ENCODE measurements around the gene DST.
"Not testable (repeated sequence)": the region's sequence is repeated elsewhere in the genome, so short reads cannot be mapped to it uniquely, and the experiment has no call there.

Gene DST

DNA sequence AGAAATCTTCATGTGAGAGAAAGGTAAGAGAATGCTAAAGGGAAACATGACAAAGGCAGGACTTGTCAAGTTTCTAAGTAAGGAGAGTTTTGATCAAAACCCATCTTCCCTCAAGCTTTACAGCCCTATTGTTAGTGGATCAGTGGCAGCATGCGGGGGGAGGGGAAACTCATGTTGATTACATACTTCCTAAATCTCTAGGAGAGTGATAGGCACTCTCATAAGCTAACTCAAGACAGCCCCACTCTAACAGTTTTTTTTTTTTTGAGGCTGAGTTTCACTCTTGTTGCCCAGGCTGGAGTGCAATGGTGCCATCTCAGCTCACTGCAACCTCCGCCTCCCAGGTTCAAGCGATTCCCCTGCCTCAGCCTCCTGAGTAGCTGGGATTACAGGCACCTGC is 18.6 kb upstream of the DST start:
- DNase-seq: not testable (repeated sequence)

DNA sequence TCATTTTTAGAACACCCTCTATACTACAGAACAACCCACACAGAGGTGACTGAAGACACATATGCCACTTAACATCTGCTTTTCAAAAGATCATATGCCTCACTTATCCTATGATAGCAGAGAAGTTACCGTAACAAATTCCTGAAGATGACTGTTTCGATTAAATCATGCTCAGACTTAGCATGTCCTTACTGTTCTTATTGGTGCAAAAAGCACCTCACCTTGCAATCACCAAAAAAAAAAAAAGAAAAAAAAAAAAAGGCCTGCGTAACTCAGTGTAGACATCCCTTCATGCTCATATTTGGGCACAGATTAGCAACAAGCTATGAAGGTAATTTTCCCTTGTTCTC is 17.7 kb upstream of the DST start:
- DNase-seq: no peak

DNA sequence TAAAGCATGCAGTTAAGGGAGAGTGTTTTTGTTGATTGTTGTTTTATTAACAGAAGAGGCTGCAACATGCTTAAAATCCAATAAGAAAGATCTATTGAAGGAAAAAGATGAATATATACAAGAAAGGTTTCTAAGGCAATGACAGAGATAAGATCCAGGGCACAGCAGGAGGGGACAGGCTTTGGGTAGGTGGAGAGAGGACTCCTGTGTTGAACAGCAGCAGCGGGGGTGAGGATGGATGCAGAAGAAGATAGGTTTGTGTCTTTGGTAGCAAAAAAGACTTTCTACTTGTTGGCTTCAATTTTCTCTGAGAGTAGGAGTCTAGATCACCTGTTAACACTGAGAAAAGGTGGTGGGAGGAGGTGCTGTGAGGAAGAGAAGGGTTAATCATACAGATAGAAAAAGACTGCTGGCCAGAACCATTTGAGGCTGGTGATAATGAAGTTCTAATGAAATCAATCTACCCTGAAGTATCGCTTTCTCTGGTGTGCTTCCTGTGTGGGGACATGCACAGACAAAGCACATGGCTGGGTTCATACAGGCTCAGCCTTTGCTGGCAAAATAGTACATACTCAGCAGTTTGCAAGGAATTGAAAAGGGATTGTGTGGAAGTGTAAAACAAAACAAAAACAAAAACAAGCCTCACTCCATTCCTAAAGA is 17.2 kb upstream of the DST start:
- DNase-seq: no peak

DNA sequence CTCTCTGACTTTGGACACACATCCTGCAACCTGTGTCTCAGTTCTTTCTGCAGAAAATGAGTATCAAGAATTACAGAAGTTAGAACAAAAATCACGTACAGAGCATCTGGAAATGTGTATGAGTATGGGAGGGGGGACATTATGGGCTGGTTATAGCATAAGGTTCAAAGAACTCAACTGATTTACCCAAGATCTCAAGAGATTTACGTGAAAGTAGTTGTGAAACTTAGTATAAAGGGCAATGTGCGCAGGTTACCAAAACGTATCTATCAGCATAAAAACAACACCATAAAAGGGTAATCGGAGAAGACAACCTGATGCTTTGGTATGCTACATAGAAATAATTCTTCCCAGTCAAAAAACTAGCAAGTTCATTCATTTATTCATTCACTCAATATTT is 15.6 kb upstream of the DST start:
- no peak for DNase-seq

DNA sequence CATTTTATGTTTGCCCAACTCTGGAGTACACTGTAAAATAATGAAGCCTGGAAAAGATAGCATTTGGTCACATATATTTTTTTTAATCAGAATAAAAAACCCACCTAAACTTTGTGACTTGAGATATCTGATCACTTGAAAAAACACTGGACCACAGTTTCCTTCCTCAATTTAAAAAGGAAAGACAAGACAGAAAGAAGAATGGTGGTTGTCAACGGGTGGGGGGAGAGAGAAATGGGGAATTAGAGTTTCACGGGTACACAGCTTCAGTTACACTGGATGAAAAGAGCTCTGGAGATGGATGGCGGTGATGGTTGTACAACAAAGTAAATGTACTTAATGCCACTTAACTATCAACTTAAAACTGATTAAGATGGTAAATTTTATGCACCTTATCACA is 14.7 kb upstream of the DST start:
- no peak for DNase-seq

DNA sequence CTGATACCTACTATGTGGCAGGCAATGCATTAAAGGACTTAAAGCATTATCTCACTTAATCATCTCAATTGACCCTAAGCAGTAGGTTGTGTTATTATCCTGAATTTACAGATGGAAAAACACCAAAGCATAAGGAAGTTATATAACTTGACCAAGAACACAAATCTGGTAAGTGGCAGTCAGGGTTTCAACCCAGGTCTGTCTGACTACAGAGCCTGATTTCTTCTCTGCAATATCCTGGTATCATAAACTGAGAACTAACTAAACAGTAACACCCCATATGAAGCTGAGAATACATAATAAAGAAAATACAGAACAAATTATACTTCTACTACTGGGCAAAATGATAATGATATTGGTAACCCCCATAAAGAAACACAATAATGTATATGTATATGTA is 13.8 kb upstream of the DST start:
- no peak for DNase-seq

DNA sequence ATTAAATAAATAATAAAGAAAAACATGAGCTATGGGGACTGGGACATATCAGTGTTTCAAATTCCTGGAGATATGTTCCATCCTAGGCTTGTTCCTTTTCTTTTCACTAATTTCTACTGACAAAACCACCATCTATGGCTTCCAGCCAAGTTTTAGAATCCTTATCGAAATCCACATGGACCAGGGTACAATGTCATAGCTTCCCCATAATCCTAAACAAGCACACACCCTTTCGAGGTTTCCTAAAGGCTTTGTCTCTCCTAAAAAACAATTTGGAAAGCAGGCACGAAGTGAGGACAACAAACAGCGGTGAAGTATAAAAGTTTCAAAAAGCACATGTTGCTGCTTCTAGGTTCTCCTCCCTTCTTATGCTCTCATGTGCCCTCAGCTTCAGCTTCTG is 13.3 kb upstream of the DST start:
- no peak for DNase-seq

DNA sequence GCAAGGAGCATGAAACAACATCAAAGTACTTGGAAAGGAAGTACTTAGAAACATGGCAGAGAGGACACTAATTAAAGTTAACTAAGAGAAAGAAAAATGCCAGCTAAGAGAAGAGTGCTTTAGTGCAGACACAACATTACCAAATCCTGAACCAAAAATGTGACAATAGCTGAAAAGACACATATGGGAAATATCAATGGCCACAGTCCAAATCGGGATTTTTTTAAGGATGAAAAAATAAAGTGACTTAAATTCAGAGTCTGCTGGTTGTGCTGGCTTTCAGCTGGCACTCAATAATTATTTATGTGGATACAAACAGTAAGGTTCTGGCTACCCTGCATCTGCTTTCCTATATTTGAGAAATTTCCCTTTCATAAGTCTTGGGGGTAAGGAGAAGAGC is 12.6 kb upstream of the DST start:
- no peak for DNase-seq

DNA sequence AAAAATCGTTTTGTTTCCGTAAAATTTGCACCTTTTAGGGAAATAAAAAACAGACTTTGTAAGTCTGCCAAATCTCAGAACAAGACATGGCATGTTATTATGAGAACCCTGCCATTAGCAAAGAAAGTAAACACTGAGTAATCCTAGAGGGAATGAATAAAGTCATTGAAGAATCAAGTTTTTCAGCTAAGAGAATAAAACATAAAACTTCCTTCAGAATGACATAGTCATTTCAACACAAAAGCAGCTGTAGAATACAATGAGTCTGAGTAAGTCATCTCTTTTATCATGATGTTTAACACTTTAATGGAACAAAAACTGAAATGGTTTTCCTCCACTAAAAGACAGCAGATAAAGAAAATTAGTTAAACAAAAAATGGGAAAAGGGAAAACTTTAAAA is 10.3 kb upstream of the DST start:
- DNase-seq: no peak

DNA sequence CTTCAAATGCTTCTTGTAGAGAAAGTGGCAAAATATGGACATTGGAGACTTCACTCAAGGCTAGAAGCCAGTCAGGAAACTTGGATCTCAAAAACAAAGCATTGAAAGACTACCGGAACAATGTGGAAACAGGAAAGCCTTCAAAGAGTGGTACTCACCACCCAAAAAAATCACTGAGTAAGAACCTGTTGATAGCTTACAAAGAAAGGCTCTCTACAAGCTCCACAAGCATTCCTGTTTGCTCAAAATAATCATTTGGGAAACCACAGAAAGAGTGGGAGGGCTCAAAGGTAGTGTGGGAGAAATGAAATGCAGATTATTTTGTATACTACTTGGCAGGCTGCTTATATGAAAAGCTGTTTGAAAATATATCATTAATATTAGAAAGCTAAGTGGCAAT is 9.5 kb upstream of the DST start:
- no peak for DNase-seq

DNA sequence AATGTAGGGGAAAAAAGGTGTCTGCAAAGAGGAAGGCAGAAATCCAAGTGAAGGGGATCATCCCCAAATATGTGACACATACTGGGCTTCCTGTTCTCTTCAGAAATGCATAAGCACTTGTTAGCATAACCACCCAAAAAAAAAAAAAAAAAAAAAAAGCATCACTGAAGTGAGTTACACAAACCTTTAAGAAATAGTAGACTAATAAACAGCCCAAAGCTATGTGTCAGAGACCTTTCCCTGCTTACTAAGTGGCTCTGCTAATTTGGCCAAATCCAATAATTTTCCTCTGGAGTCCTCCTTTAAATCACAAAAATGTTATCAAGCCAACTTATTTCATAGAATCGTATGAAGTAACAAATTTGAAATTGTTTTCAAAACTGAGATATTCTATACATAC is 7.5 kb upstream of the DST start:
- no peak for DNase-seq

DNA sequence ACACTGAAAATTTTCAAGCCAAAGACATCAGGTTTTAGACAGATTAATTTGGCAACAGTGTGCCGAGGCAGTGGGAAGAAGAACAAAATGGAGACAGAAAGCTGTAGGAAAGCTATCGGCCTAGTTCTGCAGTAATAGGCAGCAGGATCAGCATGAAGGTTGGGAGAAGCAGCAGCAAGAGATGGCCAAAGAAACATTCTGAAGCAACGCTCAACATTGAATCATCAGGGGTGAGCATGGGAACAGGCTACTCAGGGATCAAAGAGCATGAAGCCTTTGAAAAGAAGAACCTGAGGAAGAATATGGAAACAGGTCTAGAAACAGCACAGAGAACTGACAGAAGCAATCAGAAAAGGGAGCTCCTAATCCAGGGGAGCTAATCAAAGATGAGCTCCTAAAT is 7.1 kb upstream of the DST start:
- DNase-seq: no peak

DNA sequence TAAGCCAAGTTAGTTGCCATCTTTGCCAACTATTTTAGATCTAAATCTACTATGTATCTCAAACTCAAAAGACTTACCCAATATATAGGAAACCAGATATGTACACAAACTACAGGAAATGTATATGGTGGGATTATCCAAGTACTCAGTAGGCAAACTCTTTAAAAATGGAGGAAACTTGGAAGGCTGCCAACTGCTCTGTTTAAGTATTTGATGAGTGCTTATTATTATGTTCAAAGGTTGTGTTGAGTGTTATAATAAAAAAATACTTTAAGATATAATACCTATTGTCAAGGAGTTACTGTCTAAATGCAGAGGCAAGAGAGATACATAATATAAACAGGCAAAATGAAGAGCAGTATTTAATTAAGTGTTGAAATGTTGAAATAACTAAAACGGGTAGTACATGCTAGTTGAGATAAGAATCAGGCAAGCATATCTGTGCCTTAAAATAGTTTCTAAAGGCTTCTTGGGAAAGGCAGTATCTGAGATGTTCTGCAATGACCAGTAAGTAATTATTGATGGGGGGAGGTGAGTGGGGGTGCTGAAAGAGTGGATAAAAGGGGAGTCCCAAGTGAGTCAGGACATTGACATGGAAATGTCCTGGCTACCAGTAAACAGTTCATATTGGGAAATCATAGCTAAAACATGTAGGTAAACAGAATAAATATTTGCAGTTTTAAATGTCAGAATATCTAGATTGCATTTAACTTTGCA is 6.5 kb upstream of the DST start:
- no peak for DNase-seq

DNA sequence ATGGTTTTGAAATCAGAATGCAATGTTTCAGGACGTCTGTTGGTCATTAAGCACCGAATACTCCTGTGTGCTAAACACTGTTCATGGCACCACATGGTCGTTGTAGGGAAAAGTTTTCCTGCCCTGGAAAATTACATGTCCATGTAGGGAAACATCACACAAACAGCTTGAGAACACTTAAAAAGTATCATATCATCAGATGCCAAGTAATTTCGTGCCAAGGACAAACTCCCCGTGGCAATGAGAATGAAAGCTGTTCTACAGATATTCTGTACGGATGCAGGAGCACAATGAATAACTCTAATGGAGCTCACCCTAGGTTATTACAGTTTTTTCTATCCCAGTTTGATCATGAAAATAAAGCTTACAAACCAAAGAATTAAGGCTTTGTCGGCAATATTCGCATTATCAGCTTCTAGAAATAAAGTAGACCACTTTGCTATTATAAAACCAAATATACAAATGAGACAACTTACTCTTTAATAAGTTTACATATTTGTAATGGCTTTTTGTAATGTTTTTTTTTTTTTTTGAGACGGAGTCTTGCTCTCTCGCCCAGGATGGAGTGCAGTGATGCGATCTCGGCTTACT is 4.6 kb upstream of the DST start:
- no peak for DNase-seq

DNA sequence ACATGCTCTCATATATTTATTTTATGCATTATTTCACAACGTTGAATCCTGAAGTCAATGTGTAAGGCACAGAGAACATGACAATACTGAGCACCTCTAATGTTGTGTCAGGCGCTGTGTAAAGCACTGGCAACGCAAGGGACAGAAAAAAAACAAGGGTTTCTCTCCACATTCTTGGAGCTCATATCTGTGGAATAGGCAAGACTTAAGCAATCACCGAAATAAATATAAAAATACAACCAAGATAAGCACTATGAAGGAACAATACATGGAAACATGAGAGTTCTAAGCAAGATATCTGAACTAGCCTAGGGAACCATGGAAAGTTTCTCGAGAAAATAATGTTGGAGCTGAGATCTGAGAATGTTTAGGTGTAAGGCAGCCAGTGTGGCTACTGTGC is 1.7 kb upstream of the DST start:
- no peak for DNase-seq

DNA sequence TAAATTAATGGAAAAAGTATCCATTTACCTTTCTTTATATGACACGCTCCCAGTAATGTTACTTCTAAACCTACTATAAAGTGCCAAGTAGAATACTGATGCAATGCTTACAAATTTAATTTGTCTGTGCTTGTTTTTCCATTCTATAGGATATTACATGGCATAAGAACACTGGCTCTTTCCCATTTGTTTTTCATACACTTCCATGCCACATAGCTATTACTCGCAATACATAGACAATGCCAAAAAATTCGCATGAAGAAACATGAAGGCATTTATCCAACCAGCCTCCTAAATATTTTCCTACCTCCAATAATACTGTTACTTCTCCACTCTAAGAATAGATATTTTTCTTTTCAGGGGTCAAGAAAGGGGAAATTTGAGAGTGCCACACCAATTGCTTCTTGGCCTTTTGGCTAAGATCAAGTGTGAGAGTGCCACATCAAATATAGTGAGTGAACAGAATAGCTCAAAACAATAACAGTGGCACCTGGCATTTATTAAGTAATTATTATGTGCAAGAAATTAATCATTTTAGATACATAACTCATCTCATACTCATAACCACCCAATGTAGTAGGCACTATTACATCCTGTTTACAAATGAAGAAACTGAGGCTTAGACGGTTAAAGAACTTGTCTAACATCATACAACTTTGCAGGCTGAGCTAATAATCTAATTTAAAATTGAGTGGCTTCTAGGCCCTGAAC is 845 bp upstream of the DST start:
- no peak for DNase-seq

DNA sequence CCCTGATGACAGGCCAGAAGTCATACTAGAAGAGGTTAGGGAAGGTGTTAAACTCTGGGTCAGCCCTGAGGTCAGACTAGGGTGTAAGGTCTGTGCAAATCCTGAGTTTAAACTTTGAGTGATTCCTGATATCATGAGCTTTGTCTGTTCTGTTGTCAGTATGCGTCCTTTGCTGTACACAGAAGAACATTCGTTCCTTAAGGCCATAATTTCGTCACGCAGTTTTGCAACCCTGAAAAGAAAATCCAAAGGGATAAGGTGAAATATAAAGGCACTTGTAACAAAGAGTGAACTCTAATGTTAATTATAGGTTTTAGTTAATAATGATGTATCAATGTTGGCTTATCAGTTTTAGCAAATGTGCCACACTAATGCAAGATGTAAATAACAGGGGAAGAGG is 2.3 kb downstream of the DST start:
- no peak for DNase-seq

DNA sequence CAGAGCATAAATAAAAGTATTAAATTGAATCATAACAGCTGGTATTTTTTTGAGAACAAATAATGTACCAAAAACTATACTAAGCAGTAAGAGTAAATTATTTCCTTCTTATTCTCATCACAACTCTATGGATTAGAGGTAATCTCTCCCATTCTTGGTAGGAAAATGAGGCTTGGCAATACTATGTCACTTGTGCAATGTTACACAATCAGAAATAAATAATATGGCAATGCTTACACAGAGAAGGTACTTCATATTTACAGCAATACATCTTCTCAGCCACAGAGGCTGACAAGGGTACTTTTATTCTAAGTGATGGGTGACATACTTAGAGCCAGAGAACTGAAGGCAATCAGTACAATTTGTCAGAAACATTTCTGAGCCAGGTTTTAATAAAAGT is 3.9 kb downstream of the DST start:
- DNase-seq: no peak

DNA sequence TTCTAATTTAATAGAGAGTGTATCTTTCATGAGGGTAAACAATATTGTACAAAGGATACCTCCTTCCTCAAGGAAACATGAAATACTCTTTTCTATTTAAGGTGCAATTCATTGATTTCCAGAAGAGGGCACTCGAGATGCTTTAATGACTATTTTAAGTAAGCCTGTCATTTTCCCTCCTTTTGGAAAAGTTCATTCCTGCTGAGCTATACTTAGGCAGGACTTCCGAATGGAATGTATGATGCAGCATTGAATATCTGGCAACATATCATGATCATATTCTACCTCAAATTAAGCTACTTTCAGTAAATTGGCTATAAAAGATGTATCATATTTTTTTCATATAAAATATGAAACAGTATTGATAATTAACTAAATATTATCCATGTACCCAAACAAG is 5.0 kb downstream of the DST start:
- DNase-seq: no peak

DNA sequence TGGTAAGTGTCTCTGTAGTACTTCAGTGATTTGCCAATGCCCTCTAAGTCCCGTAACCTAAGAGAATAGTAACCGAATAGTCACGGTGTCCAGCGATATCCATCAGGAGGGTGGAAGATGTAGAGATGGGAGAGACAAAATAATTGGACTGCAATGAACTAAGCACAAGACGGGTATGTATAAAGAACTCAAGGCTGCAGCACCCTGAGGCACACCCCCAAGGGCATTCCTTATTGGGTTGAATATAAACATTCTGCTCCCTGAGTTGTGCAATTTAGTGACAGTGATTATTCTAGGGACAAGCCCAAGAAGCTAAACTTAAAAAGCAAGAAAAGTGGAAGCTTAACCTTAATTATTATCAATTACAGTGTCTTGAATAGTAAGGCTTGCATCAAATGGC is 14.6 kb downstream of the DST start:
- no peak for DNase-seq

DNA sequence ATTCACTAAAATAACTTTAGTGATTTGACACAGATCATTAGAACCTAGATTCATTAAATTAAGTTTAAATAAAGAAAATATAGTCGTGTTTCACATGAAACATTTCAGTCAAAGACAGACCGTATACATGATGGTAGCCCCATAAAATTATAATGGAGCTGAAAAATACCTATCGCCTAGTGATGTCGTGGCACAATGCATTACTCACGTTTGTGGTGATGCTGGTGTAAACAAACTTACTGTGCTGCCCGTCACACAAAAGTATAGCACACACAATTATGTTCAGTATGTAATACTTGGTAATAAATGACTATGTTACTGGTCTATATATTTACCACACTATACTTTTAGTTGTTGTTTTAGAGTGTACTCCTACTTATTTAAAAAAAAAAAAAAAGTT is 17.3 kb downstream of the DST start:
- no peak for DNase-seq

DNA sequence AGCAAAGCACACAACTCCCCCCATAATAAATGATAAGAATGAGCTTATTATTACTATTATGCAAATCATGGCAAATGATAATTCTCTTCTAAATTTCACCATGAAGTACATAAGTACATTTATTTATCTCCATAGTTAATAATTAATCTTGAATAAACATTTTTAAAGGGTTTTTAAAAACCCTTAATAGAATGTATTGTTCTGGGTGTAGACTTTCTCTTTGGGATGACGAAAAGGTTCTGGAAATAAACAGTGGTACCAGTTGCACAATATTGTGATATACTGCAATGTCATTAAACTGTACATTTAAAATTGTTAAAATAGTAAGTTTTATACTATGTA is 18.0 kb downstream of the DST start:
- no peak for DNase-seq

DNA sequence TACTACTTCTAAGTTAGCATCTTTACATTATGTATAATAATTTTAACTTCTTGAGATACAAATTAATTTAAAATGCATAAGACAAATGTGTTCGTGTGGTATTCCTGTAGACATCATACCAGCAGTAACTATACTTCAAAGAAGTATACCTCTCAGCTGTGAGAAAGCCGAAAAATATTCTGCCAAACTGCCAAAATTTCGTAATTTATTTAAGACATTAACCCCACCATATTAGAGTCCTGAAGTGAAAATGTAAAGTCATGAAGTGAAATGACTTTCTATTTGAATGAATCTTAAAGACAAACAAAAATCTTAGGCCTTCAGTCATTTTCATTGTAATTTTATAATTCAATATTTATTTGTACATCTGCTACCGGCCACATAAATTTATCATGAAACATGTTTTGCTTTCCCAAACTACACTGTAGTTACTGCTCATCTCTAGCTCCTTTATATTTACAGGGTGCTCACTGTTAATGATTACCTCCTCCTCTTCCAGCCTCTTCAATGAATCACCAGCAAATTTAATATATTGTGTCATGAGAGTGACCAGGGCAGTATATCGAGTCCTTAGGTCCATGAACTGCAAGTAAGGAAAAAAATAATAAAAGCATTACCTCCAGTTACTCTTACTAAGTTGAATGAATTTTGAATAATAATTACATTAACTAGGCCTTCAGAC is 18.5 kb downstream of the DST start:
- no peak for DNase-seq
